Endometrium (tissue), 2 donors: Measurements from ENCODE around the gene FUCA1.
"Not testable (repeated sequence)": the region's sequence is repeated elsewhere in the genome, so short reads cannot be mapped to it uniquely, and the experiment has no call there.

Experiments
- FAIRE-seq: peaks from 2 replicates; lab custom pipeline; 2012; peaks lifted over from hg19 to GRCh38; lab: Jason Lieb, UNC
- donor health status: control.
- donor health status: control.

The FUCA1 gene

GRCh38 chr1:23867895-23868556 is at the start of gene FUCA1:
FUCA1 (minus strand) TSS chr1:23868290; CDS start chr1:23868286, 4 bp downstream.
- FAIRE-seq, result peak; percentile 79

GRCh38 chr1:23916209-23917131 is 48.4 kb upstream of the FUCA1 start:
- no peak for FAIRE-seq

- no peak for FAIRE-seq
Observed at GRCh38 chr1:23915466-23915865, 47.4 kb upstream of the FUCA1 start.

- no peak for FAIRE-seq
Observed at GRCh38 chr1:23914921-23915320, 46.8 kb upstream of the FUCA1 start.

GRCh38 chr1:23913212-23913880 is 45.3 kb upstream of the FUCA1 start, which contains the start of gene CNR2:
CNR2 (minus strand) TSS chr1:23913362; CDS start chr1:23875617, 37,745 bp downstream.
- no peak for FAIRE-seq

- no peak for FAIRE-seq
Observed at GRCh38 chr1:23911921-23912320, 43.8 kb upstream of the FUCA1 start.

- FAIRE-seq, result no peak
Observed at GRCh38 chr1:23910553-23911246, 42.6 kb upstream of the FUCA1 start.

GRCh38 chr1:23910144-23910543 is 42.1 kb upstream of the FUCA1 start:
- FAIRE-seq, result no peak

GRCh38 chr1:23909412-23909811 is 41.3 kb upstream of the FUCA1 start:
- no peak for FAIRE-seq

GRCh38 chr1:23908453-23909341 is 40.6 kb upstream of the FUCA1 start:
- FAIRE-seq, result no peak

- FAIRE-seq, result no peak
Observed at GRCh38 chr1:23906731-23907130, 38.6 kb upstream of the FUCA1 start.

- no peak for FAIRE-seq
Observed at GRCh38 chr1:23905461-23906025, 37.5 kb upstream of the FUCA1 start.

GRCh38 chr1:23904748-23905357 is 36.8 kb upstream of the FUCA1 start:
- FAIRE-seq, result no peak

- FAIRE-seq, result no peak
Observed at GRCh38 chr1:23903754-23904153, 35.7 kb upstream of the FUCA1 start.

GRCh38 chr1:23902321-23903278 is 34.5 kb upstream of the FUCA1 start:
- no peak for FAIRE-seq

- FAIRE-seq, result not testable (repeated sequence)
Observed at GRCh38 chr1:23900017-23900416, 31.9 kb upstream of the FUCA1 start.

GRCh38 chr1:23899070-23899469 is 31.0 kb upstream of the FUCA1 start:
- no peak for FAIRE-seq

GRCh38 chr1:23897083-23897482 is 29.0 kb upstream of the FUCA1 start:
- no peak for FAIRE-seq

- no peak for FAIRE-seq
Observed at GRCh38 chr1:23896491-23896890, 28.4 kb upstream of the FUCA1 start.
